GM12873 (cell line): ENCODE results near the gene CAMKMT.

Experiments used
- CTCF ChIP-seq: IDR thresholded peaks from 2 replicates; pipeline ENCODE4 v1.5.1; 2012; ENCODE audit warnings: low read depth, mild to moderate bottlenecking, moderate library complexity, low read length, control low read depth; ENCODE audit not compliant: insufficient read depth; ENCODE audit errors: missing control alignments

CAMKMT gene

DNA sequence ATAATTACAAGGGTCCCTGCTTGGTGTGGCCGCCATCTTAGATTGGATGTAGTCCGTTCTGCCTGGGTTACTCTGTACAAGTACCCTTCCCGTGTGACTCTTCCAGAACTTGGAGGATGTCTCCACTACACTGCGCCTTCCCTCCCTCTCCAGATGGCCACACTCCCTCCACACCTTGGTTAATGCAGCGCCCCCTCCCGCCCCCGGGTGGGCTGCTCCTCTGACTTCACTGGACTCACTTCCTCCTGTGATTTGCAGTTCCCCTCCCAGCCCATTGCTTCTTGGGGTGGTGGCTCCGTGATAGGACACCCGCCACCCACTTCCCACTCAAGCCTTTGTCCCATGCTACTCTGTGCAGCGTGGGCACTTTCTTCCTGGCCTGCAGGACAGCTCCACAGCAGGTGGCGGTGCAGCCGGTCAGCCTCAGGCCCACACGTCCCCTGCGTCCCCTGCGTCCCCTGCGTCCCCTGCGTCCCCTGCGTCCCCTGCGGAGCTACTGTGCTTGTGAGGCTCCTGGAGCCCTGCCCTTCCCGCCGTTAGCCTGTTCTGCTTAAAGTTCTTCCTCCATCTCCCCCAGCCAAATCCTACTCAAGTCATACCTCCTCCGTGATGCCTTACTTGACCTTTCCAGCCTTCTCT is 449.3 kb downstream of the CAMKMT start:
- no peak for TF ChIP-seq CTCF

DNA sequence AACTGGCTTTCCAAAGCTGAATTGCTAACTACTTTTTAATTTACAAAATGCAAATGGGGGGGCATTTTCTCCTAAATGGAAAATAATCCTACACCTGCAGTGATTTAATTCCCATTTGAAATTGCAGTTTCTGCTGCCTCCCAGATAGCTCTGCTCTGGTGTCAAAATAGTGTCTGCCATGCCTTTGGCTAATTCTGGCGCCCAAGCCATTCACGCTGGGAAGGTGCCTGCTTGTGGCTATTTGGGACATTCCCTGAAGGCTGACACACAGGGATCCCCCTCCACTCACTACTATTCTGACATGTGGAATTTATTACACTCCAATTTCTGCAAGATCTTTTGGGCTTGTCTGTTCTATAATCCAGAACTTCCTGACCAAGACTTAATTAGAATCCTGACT is 451.4 kb downstream of the CAMKMT start:
- TF ChIP-seq CTCF, result no peak

DNA sequence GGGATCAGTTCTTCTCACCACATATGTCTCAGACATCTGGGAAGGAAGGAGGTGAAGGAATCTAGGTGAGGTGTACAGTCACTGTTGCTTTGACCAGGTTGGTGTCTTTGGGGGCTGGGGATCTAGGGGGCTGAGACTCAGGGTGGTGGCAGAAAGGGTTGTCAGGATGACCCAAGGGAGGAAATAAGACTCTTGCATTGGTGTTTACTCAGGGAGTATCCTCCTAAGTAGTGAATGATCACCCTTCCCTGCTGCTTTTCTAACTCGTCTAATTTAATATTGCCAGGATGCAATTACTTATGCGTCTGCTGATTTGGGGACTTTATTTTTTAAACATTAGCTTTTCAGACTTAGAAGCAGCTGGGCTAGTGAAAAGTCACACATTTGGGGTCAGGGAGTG is 451.9 kb downstream of the CAMKMT start:
- TF ChIP-seq CTCF, result no peak

DNA sequence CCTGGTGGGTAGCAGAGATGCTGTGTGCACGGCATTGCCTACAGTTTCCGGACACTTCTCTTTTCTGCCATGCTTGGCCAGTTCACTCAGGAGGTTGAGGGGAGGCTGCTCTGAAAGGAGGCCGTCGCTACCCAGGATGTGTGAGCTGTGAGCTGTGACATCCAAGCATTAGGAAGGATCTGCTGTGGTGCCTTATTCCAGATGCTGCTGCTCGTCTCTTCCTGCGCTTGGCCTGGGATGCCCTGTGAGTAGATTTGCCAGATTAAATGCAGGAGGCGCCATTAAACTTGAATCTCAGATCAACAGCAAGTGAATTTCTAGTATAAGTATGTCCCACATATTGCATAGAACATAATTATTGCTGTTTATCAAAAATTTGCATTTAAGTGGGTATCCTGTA is 455.5 kb downstream of the CAMKMT start:
- no peak for TF ChIP-seq CTCF

GRCh38 chr2:44817673-44818335 is 456.1 kb downstream of the CAMKMT start:
- TF ChIP-seq CTCF, result no peak

DNA sequence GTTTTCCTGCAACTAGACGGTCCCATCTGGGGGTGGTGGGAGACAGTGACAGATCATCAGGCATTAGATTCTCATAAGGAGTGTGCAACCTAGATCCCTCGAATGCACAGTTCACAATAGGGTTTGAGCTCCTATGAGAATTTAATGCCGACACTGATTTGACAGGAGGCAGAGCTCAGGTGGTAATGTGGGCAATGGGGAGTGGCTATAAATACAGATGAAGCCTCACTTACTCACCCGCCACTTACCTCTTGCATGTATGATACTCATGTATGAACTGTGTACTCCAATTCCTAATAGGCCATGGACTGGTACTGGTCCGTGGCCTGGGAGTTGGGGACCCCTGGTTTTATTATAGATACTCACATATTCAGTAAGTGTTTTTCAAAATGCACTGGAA is 457.3 kb downstream of the CAMKMT start:
- TF ChIP-seq CTCF, result no peak

GRCh38 chr2:44821500-44821899 is 459.8 kb downstream of the CAMKMT start:
- TF ChIP-seq CTCF, result no peak
